HepG2 (cell line): ENCODE results near the gene RITA1. TPM values are rescaled to one million over a fixed set of nuclear protein-coding genes. Genes with fewer than 3 reads are reported as not detected.

Source experiments
- ATAC-seq: fragments of 200-7000 bp; cut with Tn5 transposase; 3 replicates; pipeline ENCODE4 v1.9.1; 2020; ENCODE audit warnings: mild to moderate bottlenecking, moderate library complexity
- BruUV-seq: library from RNA; stranded (reverse); fragments of 400-500 nt; replicated peaks from 2 replicates; lab custom pipeline; 2021; lab: Mats Ljungman, UMichigan
- CTCF ChIA-PET: fragments of 300-600 bp; formaldehyde crosslinking; extraction: SDS; loops from one replicate; lab custom pipeline; 2021; ENCODE audit warnings: low total read pairs, inconsistent platforms, low intra/inter-chr PET ratio; lab: Yijun Ruan, JAX
- POLR2A ChIA-PET: fragments of 350-600 bp; sonication (Branson Sonifier 250); formaldehyde crosslinking; loops from one replicate; lab custom pipeline; 2020; ENCODE audit warnings: antibody characterized with exemption, inconsistent platforms; lab: Yijun Ruan, JAX
- DNase-seq: peaks from one replicate; pipeline ENCODE4 v3.0.0-alpha.2; 2015; ENCODE audit warnings: low spot score
- FAIRE-seq: peaks from 3 replicates; lab custom pipeline; 2011; peaks lifted over from hg19 to GRCh38; lab: Jason Lieb, UNC
- H2AFZ ChIP-seq: one replicate; pipeline ENCODE4 v1.6.1; 2011; ENCODE audit warnings: low read length, inconsistent platforms
- H3K27ac ChIP-seq: fragments of 300-600 bp; 3 replicates; pipeline ENCODE4 v1.8.0; 2011; ENCODE audit warnings: mixed run types, mild to moderate bottlenecking, mixed read lengths, low read length, inconsistent platforms; ENCODE audit not compliant: insufficient read depth; ENCODE audit errors: extremely low read length
- H3K27me3 ChIP-seq, 2 experiments: fragments of 200-600 bp in 1 of 2; 2 replicates in 1 of 2; 3 replicates in 1 of 2; pipeline versions ENCODE4 v1.6.0 to v1.8.0; 2011; ENCODE audit warnings: low read length in 2 of 2, mild to moderate bottlenecking in 2 of 2, moderate library complexity in 2 of 2, inconsistent platforms in 1 of 2; ENCODE audit not compliant: insufficient read depth in 2 of 2, control insufficient read depth in 1 of 2
- H3K36me3 ChIP-seq, 2 experiments: fragments of 200-600 bp in 1 of 2; replicated peaks in 1 of 2; 2 replicates in 1 of 2; 3 replicates in 1 of 2; pipeline versions ENCODE4 v1.5.1 to v1.8.0; 2011; ENCODE audit warnings: low read length in 2 of 2, inconsistent platforms in 1 of 2; ENCODE audit not compliant: insufficient read depth in 2 of 2, control insufficient read depth in 1 of 2
- H3K4me1 ChIP-seq: 2 replicates; pipeline ENCODE4 v1.5.1; 2012; ENCODE audit warnings: low read length, inconsistent platforms; ENCODE audit not compliant: insufficient read depth
- H3K4me2 ChIP-seq: 2 replicates; pipeline ENCODE4 v1.6.0; 2011; ENCODE audit warnings: low read depth, low read length, inconsistent platforms
- H3K4me3 ChIP-seq, 3 experiments: fragments of 200-600 bp in 1 of 3; sonication (generic), shearing (Covaris generic) in 1 of 3; replicated peaks in 1 of 3; 2 replicates each; pipeline ENCODE4 v1.5.1; 2011 to 2016; ENCODE audit warnings: low read length in 3 of 3, inconsistent platforms in 2 of 3, low read depth in 2 of 3, mild to moderate bottlenecking in 2 of 3, control low read depth in 1 of 3, mixed read lengths in 1 of 3; ENCODE audit not compliant: insufficient read depth in 1 of 3
- H3K79me2 ChIP-seq: one replicate; pipeline ENCODE4 v1.6.1; 2011; ENCODE audit warnings: low read length, inconsistent platforms; ENCODE audit not compliant: insufficient read depth
- H3K9ac ChIP-seq: 2 replicates; pipeline ENCODE4 v1.6.0; 2011; ENCODE audit warnings: mild to moderate bottlenecking, low read depth, low read length, inconsistent platforms; ENCODE audit not compliant: insufficient read depth
- H3K9me3 ChIP-seq: 2 replicates; pipeline ENCODE4 v1.5.1; 2012; ENCODE audit warnings: mild to moderate bottlenecking, low read length
- H4K20me1 ChIP-seq: 2 replicates; pipeline ENCODE4 v1.6.0; 2011; ENCODE audit warnings: inconsistent platforms, mild to moderate bottlenecking, low read length, moderate library complexity; ENCODE audit not compliant: insufficient read depth
- GABPA ChIP-seq, 2 experiments: IDR thresholded peaks; 2 replicates each; pipeline ENCODE4 v1.6.1; 2011 to 2016; ENCODE audit warnings: low read depth in 2 of 2, low read length in 1 of 2, missing biosample characterization in 1 of 2, missing genetic modification characterization in 1 of 2
- HDAC2 ChIP-seq: sonication (generic); formaldehyde crosslinking; IDR thresholded peaks from 2 replicates; pipeline ENCODE4 v1.4.0; 2020; ENCODE audit warnings: missing genetic modification reagents
- KDM4B ChIP-seq: sonication (generic); formaldehyde crosslinking; IDR thresholded peaks from 2 replicates; pipeline ENCODE4 v1.4.0; 2020; ENCODE audit warnings: missing genetic modification reagents
- NFIC ChIP-seq: IDR thresholded peaks from 2 replicates; pipeline ENCODE4 v1.6.1; 2012; ENCODE audit warnings: mild to moderate bottlenecking, low read length, inconsistent platforms
- RARG ChIP-seq: sonication (generic); formaldehyde crosslinking; IDR thresholded peaks from 2 replicates; pipeline ENCODE4 v1.4.0; 2020; ENCODE audit warnings: low read depth, mild to moderate bottlenecking, missing genetic modification reagents
- ZNF598 ChIP-seq: sonication (generic); formaldehyde crosslinking; IDR thresholded peaks from 2 replicates; pipeline ENCODE4 v1.5.1; 2020; ENCODE audit warnings: mild to moderate bottlenecking, missing genetic modification reagents, borderline replicate concordance
- WGBS: methylation state at CpG from one replicate; pipeline ENCODE4 v1.1.6; 2017; ENCODE audit warnings: low lambda C conversion rate; 5-methylcytosine and 5-hydroxymethylcytosine counted together
- in situ Hi-C: cut with HindIII; loops from 2 replicates; pipeline ENCODE4 v1.10.0; 2017; ENCODE audit warnings: low pct_unique_long_range_greater_than_20kb; ENCODE audit not compliant: extremely low pct_ligation_motif_present
- intact Hi-C: fragments of 100-400 bp; cut with micrococcal nuclease; formaldehyde crosslinking; loops from one replicate; pipeline ENCODE4 v1.10.0; 2022; ENCODE audit not compliant: unreplicated experiment
- polyA plus RNA-seq, 8 experiments: library from polyadenylated mRNA; depleted of rRNA in 3 of 8; stranded (reverse) in 7 of 8; unstranded in 1 of 8; fragments of >200 nt; fragmentation: Illumina TruSeq in 4 of 8; extraction: Trizol in 4 of 8; gene quantifications; 2 replicates each; pipeline versions ENCODE4 v1.2.1 to v1.2.3, GENCODE V29; 2011 to 2016; ENCODE audit warnings: low read depth in 4 of 8, missing spikeins in 1 of 8, mixed read lengths in 1 of 8; ENCODE audit not compliant: insufficient read depth in 1 of 8
- total RNA-seq, 5 experiments: library from RNA; depleted of rRNA; stranded (reverse); fragments of >200 nt; fragmentation: Illumina TruSeq; extraction: Trizol; gene quantifications; 2 replicates each; pipeline ENCODE4 v1.2.3, GENCODE V29; 2016; ENCODE audit warnings: low read depth in 1 of 5
- TF ChIP-seq, protein P1 (sequence below): IDR thresholded peaks from 2 replicates; pipeline ENCODE4 v1.6.1; 2016; ENCODE audit warnings: mild to moderate bottlenecking
- TF ChIP-seq, protein P2 (sequence below): sonication (generic); formaldehyde crosslinking; IDR thresholded peaks from 2 replicates; pipeline ENCODE4 v1.5.1; 2020; ENCODE audit warnings: missing genetic modification reagents, mild to moderate bottlenecking, borderline replicate concordance
- TF ChIP-seq, protein P3 (sequence below): IDR thresholded peaks from 2 replicates; pipeline ENCODE4 v1.6.1; 2016; ENCODE audit warnings: low read depth, missing genetic modification reagents, missing compliant biosample characterization
- TF ChIP-seq, protein P4 (sequence below): sonication (generic); formaldehyde crosslinking; IDR thresholded peaks from 2 replicates; pipeline ENCODE4 v1.4.0; 2020; ENCODE audit warnings: mild to moderate bottlenecking, low read depth, missing genetic modification reagents

RITA1 gene
- total and polyA plus RNA-seq, 2 of the 13 experiments (the other 11 are each of a cell fraction or from before 2014, with no cell fraction given), result 12.4 to 28.9 TPM

DNA sequence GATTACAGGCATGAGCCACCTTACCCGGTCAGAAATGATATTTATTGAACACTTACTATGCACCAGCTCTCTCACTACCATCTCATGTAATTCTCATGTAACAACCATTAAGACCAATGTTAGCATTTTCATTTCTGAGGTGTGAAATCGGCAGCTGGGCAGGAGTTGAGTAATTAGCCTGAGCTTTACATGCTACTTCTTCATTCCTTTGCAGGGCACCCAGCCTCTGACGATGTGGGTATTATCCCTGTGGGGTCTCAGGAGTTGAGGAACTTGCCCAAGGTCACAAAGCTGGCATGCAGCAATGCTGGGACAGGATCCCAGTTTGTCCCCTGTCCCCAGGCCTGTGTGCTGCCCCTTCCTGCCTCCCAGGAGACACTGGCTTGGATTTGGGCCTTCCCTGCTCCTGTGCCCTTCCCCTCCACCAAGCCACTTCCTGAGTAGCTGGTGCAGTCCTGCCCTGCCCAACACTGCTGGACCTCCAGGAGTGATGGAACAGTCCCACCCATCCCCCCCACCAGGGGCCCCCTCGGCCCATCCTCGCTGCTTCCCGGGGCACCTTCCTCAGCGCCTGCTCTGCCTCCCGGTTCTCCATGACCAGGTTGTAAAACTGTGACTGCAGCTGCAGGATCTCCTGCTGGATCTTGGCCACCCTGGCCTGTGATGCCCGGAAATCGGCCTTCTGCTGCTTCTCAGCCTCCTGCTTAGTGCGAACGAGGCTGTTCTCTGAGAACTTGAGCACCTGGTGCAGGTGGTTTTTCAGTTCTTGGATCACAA lies 14.7 kb downstream of the RITA1 start:
- CTCF ChIA-PET, result no interaction called here
- no peak for TF ChIP-seq NFIC
- TF ChIP-seq, protein P1, sequence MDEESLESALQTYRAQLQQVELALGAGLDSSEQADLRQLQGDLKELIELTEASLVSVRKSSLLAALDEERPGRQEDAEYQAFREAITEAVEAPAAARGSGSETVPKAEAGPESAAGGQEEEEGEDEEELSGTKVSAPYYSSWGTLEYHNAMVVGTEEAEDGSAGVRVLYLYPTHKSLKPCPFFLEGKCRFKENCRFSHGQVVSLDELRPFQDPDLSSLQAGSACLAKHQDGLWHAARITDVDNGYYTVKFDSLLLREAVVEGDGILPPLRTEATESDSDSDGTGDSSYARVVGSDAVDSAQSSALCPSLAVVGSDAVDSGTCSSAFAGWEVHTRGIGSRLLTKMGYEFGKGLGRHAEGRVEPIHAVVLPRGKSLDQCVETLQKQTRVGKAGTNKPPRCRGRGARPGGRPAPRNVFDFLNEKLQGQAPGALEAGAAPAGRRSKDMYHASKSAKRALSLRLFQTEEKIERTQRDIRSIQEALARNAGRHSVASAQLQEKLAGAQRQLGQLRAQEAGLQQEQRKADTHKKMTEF (CRISPR knock-in tag), result no peak
- TF ChIP-seq, protein P2, sequence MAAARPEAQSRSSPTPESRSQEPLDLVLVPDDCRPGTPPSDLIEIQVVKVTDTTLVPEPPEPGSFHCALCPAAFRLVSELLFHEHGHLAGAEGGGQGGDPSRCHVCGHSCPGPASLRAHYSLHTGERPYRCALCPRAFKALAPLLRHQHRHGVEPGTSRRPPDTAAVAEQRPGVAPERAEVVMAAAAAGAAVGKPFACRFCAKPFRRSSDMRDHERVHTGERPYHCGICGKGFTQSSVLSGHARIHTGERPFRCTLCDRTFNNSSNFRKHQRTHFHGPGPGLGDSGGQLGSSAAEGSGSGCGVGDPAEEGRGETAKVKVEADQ, result no peak
- TF ChIP-seq RARG (CRISPR knock-in tag), result no peak
- TF ChIP-seq, protein P3, sequence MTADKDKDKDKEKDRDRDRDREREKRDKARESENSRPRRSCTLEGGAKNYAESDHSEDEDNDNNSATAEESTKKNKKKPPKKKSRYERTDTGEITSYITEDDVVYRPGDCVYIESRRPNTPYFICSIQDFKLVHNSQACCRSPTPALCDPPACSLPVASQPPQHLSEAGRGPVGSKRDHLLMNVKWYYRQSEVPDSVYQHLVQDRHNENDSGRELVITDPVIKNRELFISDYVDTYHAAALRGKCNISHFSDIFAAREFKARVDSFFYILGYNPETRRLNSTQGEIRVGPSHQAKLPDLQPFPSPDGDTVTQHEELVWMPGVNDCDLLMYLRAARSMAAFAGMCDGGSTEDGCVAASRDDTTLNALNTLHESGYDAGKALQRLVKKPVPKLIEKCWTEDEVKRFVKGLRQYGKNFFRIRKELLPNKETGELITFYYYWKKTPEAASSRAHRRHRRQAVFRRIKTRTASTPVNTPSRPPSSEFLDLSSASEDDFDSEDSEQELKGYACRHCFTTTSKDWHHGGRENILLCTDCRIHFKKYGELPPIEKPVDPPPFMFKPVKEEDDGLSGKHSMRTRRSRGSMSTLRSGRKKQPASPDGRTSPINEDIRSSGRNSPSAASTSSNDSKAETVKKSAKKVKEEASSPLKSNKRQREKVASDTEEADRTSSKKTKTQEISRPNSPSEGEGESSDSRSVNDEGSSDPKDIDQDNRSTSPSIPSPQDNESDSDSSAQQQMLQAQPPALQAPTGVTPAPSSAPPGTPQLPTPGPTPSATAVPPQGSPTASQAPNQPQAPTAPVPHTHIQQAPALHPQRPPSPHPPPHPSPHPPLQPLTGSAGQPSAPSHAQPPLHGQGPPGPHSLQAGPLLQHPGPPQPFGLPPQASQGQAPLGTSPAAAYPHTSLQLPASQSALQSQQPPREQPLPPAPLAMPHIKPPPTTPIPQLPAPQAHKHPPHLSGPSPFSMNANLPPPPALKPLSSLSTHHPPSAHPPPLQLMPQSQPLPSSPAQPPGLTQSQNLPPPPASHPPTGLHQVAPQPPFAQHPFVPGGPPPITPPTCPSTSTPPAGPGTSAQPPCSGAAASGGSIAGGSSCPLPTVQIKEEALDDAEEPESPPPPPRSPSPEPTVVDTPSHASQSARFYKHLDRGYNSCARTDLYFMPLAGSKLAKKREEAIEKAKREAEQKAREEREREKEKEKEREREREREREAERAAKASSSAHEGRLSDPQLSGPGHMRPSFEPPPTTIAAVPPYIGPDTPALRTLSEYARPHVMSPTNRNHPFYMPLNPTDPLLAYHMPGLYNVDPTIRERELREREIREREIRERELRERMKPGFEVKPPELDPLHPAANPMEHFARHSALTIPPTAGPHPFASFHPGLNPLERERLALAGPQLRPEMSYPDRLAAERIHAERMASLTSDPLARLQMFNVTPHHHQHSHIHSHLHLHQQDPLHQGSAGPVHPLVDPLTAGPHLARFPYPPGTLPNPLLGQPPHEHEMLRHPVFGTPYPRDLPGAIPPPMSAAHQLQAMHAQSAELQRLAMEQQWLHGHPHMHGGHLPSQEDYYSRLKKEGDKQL (CRISPR knock-in tag), result no peak
- no peak for TF ChIP-seq HDAC2 (CRISPR knock-in tag)
- no peak for TF ChIP-seq KDM4B (CRISPR knock-in tag)
- TF ChIP-seq, protein P4, sequence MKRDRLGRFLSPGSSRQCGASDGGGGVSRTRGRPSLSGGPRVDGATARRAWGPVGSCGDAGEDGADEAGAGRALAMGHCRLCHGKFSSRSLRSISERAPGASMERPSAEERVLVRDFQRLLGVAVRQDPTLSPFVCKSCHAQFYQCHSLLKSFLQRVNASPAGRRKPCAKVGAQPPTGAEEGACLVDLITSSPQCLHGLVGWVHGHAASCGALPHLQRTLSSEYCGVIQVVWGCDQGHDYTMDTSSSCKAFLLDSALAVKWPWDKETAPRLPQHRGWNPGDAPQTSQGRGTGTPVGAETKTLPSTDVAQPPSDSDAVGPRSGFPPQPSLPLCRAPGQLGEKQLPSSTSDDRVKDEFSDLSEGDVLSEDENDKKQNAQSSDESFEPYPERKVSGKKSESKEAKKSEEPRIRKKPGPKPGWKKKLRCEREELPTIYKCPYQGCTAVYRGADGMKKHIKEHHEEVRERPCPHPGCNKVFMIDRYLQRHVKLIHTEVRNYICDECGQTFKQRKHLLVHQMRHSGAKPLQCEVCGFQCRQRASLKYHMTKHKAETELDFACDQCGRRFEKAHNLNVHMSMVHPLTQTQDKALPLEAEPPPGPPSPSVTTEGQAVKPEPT (CRISPR knock-in tag), result no peak
- TF ChIP-seq ZNF598 (CRISPR knock-in tag), result no peak
- no peak for TF ChIP-seq GABPA (IDR thresholded peaks at IDR 0.05; ENCODE audit: low read depth, low read length)
- no peak for TF ChIP-seq GABPA (CRISPR knock-in tag; IDR thresholded peaks at IDR 0.05; ENCODE audit: low read depth)
- no peaks in the 10 kb centered on the region for H3K79me2 ChIP-seq
- H3K4me1 ChIP-seq, result peaks cover 16% of the 10 kb centered on the region
- FAIRE-seq (no peak), ATAC-seq (no peak), DNase-seq (no peak)
- no peaks in the 10 kb centered on the region for H3K36me3 ChIP-seq
- H3K4me3 ChIP-seq, result no peak overlapping the region
- H3K27ac ChIP-seq, result no peak overlapping the region
- WGBS, result 79% methylated on average over 12 of the region's 12 CpGs
- H3K4me2 ChIP-seq, result no peak overlapping the region
- H2AFZ ChIP-seq, result no peak overlapping the region
- H3K9me3 ChIP-seq, result no peaks in the 10 kb centered on the region
- POLR2A ChIA-PET, result no interaction called here
- H3K9ac ChIP-seq, result no peak overlapping the region
- in situ Hi-C loops, result no loop called here
- BruUV-seq, result no TSS peak
- intact Hi-C loops, result loop anchor here (5.0 kb wide), 1 partner anchor 157 kb away; the partner anchor contains the start of gene PLBD2
- no peaks in the 10 kb centered on the region for H3K27me3 ChIP-seq
- no peaks in the 10 kb centered on the region for H4K20me1 ChIP-seq
